Erythroblast (primary cell): ENCODE data around the gene GLI1.

Source experiments
- GATA1 ChIP-seq: IDR thresholded peaks from 2 replicates; pipeline ENCODE4 v1.6.1; 2011; ENCODE audit warnings: low read depth, mild to moderate bottlenecking, control low read depth, low read length, moderate library complexity
- POLR2A ChIP-seq: IDR thresholded peaks from 2 replicates; pipeline ENCODE4 v1.6.1; 2011; ENCODE audit warnings: mild to moderate bottlenecking, low read length

DNA sequence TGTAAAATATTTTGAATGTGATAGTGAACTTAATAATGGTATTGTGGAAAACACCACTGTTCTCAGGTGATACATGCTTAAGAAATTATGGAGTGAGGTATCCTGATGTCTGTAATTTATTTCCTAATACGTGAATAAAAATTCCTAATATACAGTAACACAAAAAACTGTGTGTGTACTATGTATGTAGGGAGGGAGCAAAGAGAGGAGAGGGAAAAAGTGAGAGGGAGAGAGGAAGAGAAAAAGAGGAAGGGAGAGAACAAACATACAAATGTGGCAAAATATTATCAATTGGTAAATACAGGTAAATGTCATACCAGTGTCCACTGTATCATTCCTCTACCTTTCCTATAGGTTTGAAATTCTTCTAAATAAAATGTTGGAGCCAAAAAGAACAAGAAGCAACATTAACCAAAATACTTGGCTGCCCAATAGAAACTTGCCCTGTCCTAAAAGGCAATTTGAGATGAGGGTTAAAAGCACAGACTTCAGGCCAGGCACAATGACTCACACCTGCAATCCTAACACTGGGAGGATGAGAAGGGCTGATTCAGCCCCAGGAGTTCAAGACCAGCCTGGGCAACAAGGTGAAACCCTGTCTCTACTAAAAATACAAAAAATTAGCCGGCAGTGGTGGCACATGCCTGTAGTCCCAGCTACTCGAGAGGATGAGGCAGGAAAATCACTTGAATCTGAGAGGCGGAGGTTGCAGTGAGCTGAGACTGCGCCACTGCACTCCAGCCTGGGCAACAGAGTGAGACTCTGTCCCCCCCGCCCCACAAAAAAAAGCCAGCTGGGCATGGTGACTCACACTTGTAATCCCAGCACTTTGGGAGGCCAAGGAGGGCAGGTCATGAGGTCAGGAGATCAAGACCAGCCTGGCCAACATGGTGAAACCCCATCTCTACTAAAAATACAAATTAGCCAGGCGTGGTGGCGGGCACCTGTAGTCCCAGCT is 43.3 kb upstream of the GLI1 start:
- no peak for TF ChIP-seq POLR2A
- no peak for TF ChIP-seq GATA1
